Mesenchymal stem cell (in vitro differentiated cells and primary cell): Measurements from ENCODE around the gene KLF16.

ENCODE experiments used
- DNase-seq: peaks from one replicate; pipeline ENCODE4 v3.0.0-alpha.2; 2013
- H2AFZ ChIP-seq: one replicate; pipeline ENCODE4 v1.6.1; 2013; ENCODE audit warnings: low read depth, mild to moderate bottlenecking, control low read depth, inconsistent platforms, low read length, moderate library complexity
- H2AK5ac ChIP-seq: 2 replicates; pipeline ENCODE4 v1.6.1; 2013; ENCODE audit warnings: low read length, moderate library complexity, mild to moderate bottlenecking, inconsistent platforms; ENCODE audit not compliant: severe bottlenecking
- H2BK120ac ChIP-seq: one replicate; pipeline ENCODE4 v1.6.1; 2013; ENCODE audit warnings: low read depth, mild to moderate bottlenecking, inconsistent platforms, low read length, moderate library complexity
- H2BK12ac ChIP-seq, 2 experiments: one replicate each; pipeline ENCODE4 v1.6.1; 2013; ENCODE audit warnings: inconsistent platforms in 2 of 2, low read length in 2 of 2, mild to moderate bottlenecking in 2 of 2, moderate library complexity in 2 of 2, control low read depth in 1 of 2
- H2BK15ac ChIP-seq: one replicate; pipeline ENCODE4 v1.6.1; 2013; ENCODE audit warnings: mild to moderate bottlenecking, low read depth, inconsistent platforms; ENCODE audit not compliant: poor library complexity, severe bottlenecking
- H2BK5ac ChIP-seq: 2 replicates; pipeline ENCODE4 v1.6.1; 2013; ENCODE audit warnings: low read depth, mild to moderate bottlenecking, low read length, control low read depth, inconsistent platforms; ENCODE audit not compliant: poor library complexity, severe bottlenecking
- H3K14ac ChIP-seq, 2 experiments: one replicate each; pipeline ENCODE4 v1.6.1; 2013; ENCODE audit warnings: inconsistent platforms in 2 of 2, low read length in 2 of 2, control low read depth in 1 of 2, mild to moderate bottlenecking in 1 of 2, moderate library complexity in 1 of 2
- H3K18ac ChIP-seq, 2 experiments: one replicate each; pipeline ENCODE4 v1.6.1; 2013; ENCODE audit warnings: inconsistent platforms in 2 of 2, low read length in 2 of 2, control low read depth in 1 of 2, low read depth in 1 of 2, mild to moderate bottlenecking in 1 of 2
- H3K23ac ChIP-seq, 2 experiments: one replicate each; pipeline ENCODE4 v1.6.1; 2013; ENCODE audit warnings: inconsistent platforms in 2 of 2, low read length in 2 of 2, mild to moderate bottlenecking in 2 of 2, moderate library complexity in 2 of 2, control low read depth in 1 of 2
- H3K27ac ChIP-seq: 2 replicates; pipeline ENCODE4 v1.5.1; 2013; ENCODE audit warnings: mild to moderate bottlenecking, moderate library complexity, low read length, control low read depth, inconsistent platforms; ENCODE audit not compliant: poor library complexity, severe bottlenecking
- H3K27me3 ChIP-seq, 2 experiments: 2 replicates each; pipeline versions ENCODE4 v1.6.1 to v1.7.0; 2013; ENCODE audit warnings: low read length in 2 of 2, mild to moderate bottlenecking in 2 of 2, moderate library complexity in 2 of 2, control low read depth in 1 of 2, inconsistent platforms in 1 of 2; ENCODE audit not compliant: control insufficient read depth in 1 of 2, insufficient read depth in 1 of 2
- H3K36me3 ChIP-seq, 2 experiments: 2 replicates each; pipeline versions ENCODE4 v1.6.1 to v1.7.0; 2013; ENCODE audit warnings: low read length in 2 of 2, control low read depth in 1 of 2, inconsistent platforms in 1 of 2, low read depth in 1 of 2, mild to moderate bottlenecking in 1 of 2; ENCODE audit not compliant: insufficient read depth in 2 of 2, control insufficient read depth in 1 of 2
- H3K4ac ChIP-seq, 2 experiments: one replicate each; pipeline ENCODE4 v1.6.1; 2013; ENCODE audit warnings: inconsistent platforms in 2 of 2, low read length in 2 of 2, mild to moderate bottlenecking in 2 of 2, moderate library complexity in 2 of 2, control low read depth in 1 of 2, low read depth in 1 of 2
- H3K4me1 ChIP-seq: 2 replicates; pipeline ENCODE4 v1.6.1; 2013; ENCODE audit warnings: low read depth, low read length, control low read depth; ENCODE audit not compliant: control insufficient read depth, insufficient read depth
- H3K4me2 ChIP-seq: 2 replicates; pipeline ENCODE4 v1.6.1; 2013; ENCODE audit warnings: low read length, mild to moderate bottlenecking, inconsistent platforms; ENCODE audit not compliant: poor library complexity, severe bottlenecking
- H3K4me3 ChIP-seq, 2 experiments: 2 replicates each; pipeline versions ENCODE4 v1.5.1 to v1.7.0; 2013; ENCODE audit warnings: low read length in 2 of 2, mild to moderate bottlenecking in 2 of 2, control low read depth in 1 of 2, low read depth in 1 of 2; ENCODE audit not compliant: insufficient read depth in 1 of 2
- H3K79me1 ChIP-seq: replicated peaks from 2 replicates; pipeline ENCODE4 v1.6.1; 2013; ENCODE audit warnings: mild to moderate bottlenecking, control low read depth, low read length, inconsistent platforms; ENCODE audit not compliant: poor library complexity, severe bottlenecking
- H3K9ac ChIP-seq: 2 replicates; pipeline ENCODE4 v1.7.0; 2013; ENCODE audit warnings: mild to moderate bottlenecking, low read length, moderate library complexity
- H3K9me3 ChIP-seq: 2 replicates; pipeline ENCODE4 v1.7.0; 2013; ENCODE audit warnings: mild to moderate bottlenecking, low read length; ENCODE audit not compliant: control insufficient read depth
- H4K8ac ChIP-seq: one replicate; pipeline ENCODE4 v1.6.1; 2013; ENCODE audit warnings: inconsistent platforms, mild to moderate bottlenecking, low read length, moderate library complexity
- H4K91ac ChIP-seq: one replicate; pipeline ENCODE4 v1.6.1; 2013; ENCODE audit warnings: mild to moderate bottlenecking, low read length, inconsistent platforms
- WGBS: methylation state at CpG from one replicate; pipeline ENCODE4 v1.1.7; 2013; ENCODE audit warnings: mixed read lengths; 5-methylcytosine and 5-hydroxymethylcytosine counted together

KLF16 gene

DNA sequence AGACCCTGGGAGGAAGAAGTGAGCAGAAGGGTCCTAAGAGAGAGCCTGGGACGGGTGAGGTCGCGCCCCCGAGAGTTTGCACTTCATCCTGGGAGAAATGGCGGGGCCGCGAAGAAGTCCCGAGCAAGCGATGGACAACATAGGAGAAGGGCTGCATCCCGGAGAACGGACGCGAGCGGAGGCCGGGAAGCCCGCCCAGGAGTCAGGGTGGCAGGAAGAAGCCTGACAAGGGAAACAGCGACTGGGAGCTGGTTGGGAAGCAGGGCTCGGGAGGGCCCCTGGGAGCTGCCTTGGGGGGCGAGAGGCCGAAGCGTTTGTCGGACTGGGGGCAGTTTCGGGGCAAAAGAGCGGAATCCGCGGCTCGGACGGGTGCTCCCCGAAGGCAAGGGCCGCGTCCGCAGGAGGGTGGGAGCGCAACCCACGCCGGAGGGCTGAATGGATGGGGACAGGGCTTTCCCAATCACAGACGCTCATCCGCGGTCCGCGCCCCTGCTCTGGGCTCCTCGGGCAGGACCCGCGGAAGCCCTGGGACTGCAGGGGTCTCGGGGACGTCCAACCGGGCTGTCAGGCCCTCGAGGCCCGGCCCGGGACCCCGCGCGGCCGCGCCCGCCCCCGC, 21.4 kb upstream of the KLF16 start:
- Histone ChIP-seq H2AK5ac (no peak overlapping the region), H3K27ac (peak overlapping the region; percentile 7), H4K8ac (no peak overlapping the region), H2AFZ (no peak overlapping the region), H3K9me3 (no peaks in the 10 kb centered on the region), H3K18ac (peak overlapping the region; percentile 80 to 91), H3K27me3 (no peaks in the 10 kb centered on the region), H3K4me3 (peak overlapping the region; percentile 90 to 91), H3K36me3 (peaks cover 0 to 26% of the 10 kb centered on the region in 2 experiments), H3K9ac (peak overlapping the region; percentile 94), H2BK12ac (peak overlapping the region in 1 of 2 experiments; percentile 25), H3K79me1 (peaks cover 9% of the 10 kb centered on the region), H3K4ac (peak overlapping the region; percentile 89 to 98), H2BK120ac (peak overlapping the region; percentile 68), H3K4me2 (peak overlapping the region; percentile 68), H3K23ac (peak overlapping the region in 1 of 2 experiments; percentile 85), H3K14ac (peak overlapping the region in 1 of 2 experiments; percentile 87), H3K4me1 (peaks cover 29% of the 10 kb centered on the region), H2BK5ac (no peak overlapping the region), H4K91ac (peak overlapping the region; percentile 76), H2BK15ac (no peak overlapping the region)
- WGBS = under 1% methylated on average over 35 of the region's 56 CpGs
- peak; percentile 37 for DNase-seq

DNA sequence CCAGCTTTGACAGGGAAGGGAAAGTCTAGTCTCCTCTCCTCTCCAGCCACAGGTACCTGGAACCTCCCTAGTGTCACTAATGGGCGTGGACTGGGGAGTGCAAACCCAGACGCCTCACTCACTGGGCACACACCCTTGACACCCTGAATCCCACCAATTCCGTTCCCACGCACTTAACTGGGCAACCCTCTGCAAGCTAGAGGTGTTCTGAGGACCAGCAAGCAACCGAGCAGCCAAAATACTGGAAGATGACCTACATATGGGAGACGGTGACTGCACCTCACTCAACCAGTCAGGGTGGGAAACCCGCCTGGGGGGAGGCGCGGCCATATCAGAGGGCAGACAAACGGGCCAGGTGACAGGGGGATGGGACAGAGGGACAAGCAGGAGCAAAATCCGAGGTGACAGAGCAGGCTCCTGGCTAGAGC, 20.9 kb upstream of the KLF16 start:
- Histone ChIP-seq H3K4me1 (peaks cover 29% of the 10 kb centered on the region), H3K4me3 (peak overlapping the region; percentile 90 to 91), H3K9me3 (no peaks in the 10 kb centered on the region), H3K27me3 (no peaks in the 10 kb centered on the region), H3K14ac (no peak overlapping the region), H2BK5ac (no peak overlapping the region), H3K9ac (peak overlapping the region; percentile 94), H2BK120ac (no peak overlapping the region), H3K27ac (no peak overlapping the region), H3K4ac (peak overlapping the region; percentile 5 to 56), H3K23ac (peak overlapping the region in 1 of 2 experiments; percentile 54), H2AK5ac (no peak overlapping the region), H2BK12ac (no peak overlapping the region), H4K91ac (no peak overlapping the region), H3K18ac (peak overlapping the region; percentile 4 to 91), H4K8ac (no peak overlapping the region), H2AFZ (no peak overlapping the region), H3K79me1 (peaks cover 9% of the 10 kb centered on the region), H3K36me3 (peaks cover 0 to 26% of the 10 kb centered on the region in 2 experiments), H3K4me2 (peak overlapping the region; percentile 68), H2BK15ac (no peak overlapping the region)
- DNase-seq = no peak
- WGBS = 19% methylated on average over 11 of the region's 11 CpGs

DNA sequence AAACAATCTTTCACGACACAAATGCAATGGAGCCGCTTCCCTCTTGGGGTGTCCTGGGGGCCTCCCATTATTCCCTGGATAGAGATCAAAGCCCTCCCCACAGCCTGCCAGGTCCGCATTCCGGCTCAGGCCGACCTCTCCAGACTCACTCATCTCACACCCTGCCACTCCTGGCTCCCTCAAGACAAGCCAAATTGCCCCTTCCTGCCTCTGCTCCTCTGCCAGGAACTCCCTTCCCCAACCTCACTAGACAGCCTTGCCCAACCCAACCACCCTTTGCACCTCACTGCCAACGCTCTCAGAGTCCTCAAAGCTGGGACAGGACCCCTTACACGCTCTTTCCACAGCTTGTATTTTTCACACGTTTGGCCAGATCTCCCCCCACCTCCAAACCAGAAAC, 20.4 kb upstream of the KLF16 start:
- Histone ChIP-seq H2AK5ac (no peak overlapping the region), H3K4me2 (peak overlapping the region; percentile 68), H3K79me1 (peaks cover 9% of the 10 kb centered on the region), H3K18ac (no peak overlapping the region), H3K27me3 (no peaks in the 10 kb centered on the region), H3K9ac (peak overlapping the region; percentile 94), H2AFZ (no peak overlapping the region), H2BK120ac (no peak overlapping the region), H3K4ac (peak overlapping the region; percentile 3 to 25), H2BK5ac (no peak overlapping the region), H3K14ac (no peak overlapping the region), H3K4me1 (peaks cover 29% of the 10 kb centered on the region), H4K8ac (no peak overlapping the region), H4K91ac (no peak overlapping the region), H3K23ac (peak overlapping the region in 1 of 2 experiments; percentile 54), H2BK15ac (no peak overlapping the region), H3K36me3 (peaks cover 0 to 29% of the 10 kb centered on the region in 2 experiments), H3K9me3 (no peaks in the 10 kb centered on the region), H3K27ac (no peak overlapping the region), H3K4me3 (peak overlapping the region in 1 of 2 experiments; percentile 91), H2BK12ac (no peak overlapping the region)
- DNase-seq = no peak
- WGBS = 78% methylated on average over 7 of the region's 8 CpGs

DNA sequence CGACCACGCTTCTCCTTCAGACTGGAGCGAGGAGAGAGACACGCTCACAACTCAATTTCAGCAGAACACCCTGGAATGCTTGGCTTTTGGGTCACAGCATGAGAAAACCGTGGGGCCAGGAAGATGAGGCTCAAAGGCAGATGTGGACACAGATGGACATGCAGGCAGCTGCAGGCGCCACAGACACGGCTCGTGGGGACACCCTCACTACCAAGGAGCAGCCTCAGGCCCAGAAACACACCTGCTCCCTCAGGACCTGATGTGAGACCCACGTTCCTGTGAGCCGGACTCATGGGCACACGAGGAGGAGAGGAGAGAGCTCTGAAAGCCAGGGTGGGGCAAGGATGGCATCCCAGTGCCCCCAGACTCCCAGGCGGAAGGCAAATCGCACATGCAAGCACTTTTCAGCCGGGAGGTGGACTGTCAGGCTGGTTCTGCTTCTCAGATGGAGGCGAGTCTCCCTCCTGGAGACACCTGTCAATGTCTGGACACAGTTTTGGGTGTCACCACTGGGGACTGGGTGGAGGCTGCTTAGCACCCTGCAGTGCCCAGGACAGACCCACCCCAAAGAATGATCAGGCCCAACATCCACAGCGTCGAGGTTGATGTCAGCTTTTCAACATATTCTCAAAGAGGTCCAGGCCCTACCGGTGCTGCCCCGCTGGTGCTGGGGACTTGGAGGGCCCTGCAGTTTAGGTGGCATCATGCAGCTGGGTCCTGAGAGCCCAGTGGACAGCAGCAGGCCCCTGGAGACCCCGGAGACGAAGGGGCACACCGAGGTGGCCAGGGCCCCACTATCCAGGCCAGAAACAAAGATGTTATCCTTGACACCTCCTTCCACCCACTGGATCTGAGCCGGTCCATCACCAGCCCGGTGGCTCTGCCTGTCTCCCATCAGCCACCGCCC, 19.7 kb upstream of the KLF16 start:
- no peaks in the 10 kb centered on the region for H3K9me3 ChIP-seq
- no peak overlapping the region for H2BK5ac ChIP-seq
- peak overlapping the region in 1 of 2 experiments; percentile 25 for H3K4ac ChIP-seq
- no peak overlapping the region for H2BK15ac ChIP-seq
- H3K4me3 ChIP-seq = peak overlapping the region; percentile 11 to 91
- H4K91ac ChIP-seq = peak overlapping the region; percentile 7
- peak overlapping the region; percentile 94 for H3K9ac ChIP-seq
- no peak overlapping the region for H3K18ac ChIP-seq
- 84% methylated on average over 22 of the region's 25 CpGs for WGBS
- H2AK5ac ChIP-seq = no peak overlapping the region
- no peak for DNase-seq
- no peak overlapping the region for H2BK12ac ChIP-seq
- peaks cover 29% of the 10 kb centered on the region for H3K4me1 ChIP-seq
- H4K8ac ChIP-seq = no peak overlapping the region
- no peak overlapping the region for H3K23ac ChIP-seq
- H3K14ac ChIP-seq = peak overlapping the region in 1 of 2 experiments; percentile 4
- H2BK120ac ChIP-seq = no peak overlapping the region
- H3K36me3 ChIP-seq = peaks cover 0 to 34% of the 10 kb centered on the region in 2 experiments
- peak overlapping the region; percentile 68 for H3K4me2 ChIP-seq
- no peak overlapping the region for H2AFZ ChIP-seq
- H3K27me3 ChIP-seq = no peaks in the 10 kb centered on the region
- H3K79me1 ChIP-seq = peaks cover 9% of the 10 kb centered on the region
- H3K27ac ChIP-seq = no peak overlapping the region
